HCT116 (cell line): ENCODE measurements around the gene NECAB3.

Source experiments
- EZH2 ChIP-seq: fragments of 200-600 bp; sonication (generic); IDR thresholded peaks from 2 replicates; pipeline ENCODE4 v1.6.1; 2017; ENCODE audit warnings: antibody characterized with exemption, mixed run types
- EZH2phosphoT487 ChIP-seq: fragments of 200-600 bp; IDR thresholded peaks from 2 replicates; pipeline ENCODE4 v1.6.1; 2018; ENCODE audit warnings: antibody characterized with exemption, borderline replicate concordance
- POLR2A ChIP-seq: IDR thresholded peaks from 2 replicates; pipeline ENCODE4 v1.7.0; 2011; ENCODE audit warnings: borderline replicate concordance; ENCODE audit not compliant: insufficient read depth, insufficient read length; ENCODE audit errors: extremely low read depth
- RAD21 ChIP-seq: IDR thresholded peaks from 2 replicates; pipeline ENCODE4 v1.6.1; 2012; ENCODE audit warnings: low read depth, mild to moderate bottlenecking
- ZFX ChIP-seq: fragments of 450-650 bp; IDR thresholded peaks from 2 replicates; pipeline ENCODE4 v1.6.1; 2017
- TF ChIP-seq, protein P1 (sequence below), 3 experiments: fragments of 200-600 bp in 1 of 3; sonication (generic) in 1 of 3; IDR thresholded peaks in 2 of 3; conservative IDR thresholded peaks in 1 of 3; 2 replicates each; pipeline ENCODE4 v1.5.1; 2012 to 2017; ENCODE audit warnings: low read depth in 2 of 3, low read length in 2 of 3, antibody characterized with exemption in 1 of 3, borderline replicate concordance in 1 of 3, control low read depth in 1 of 3, mild to moderate bottlenecking in 1 of 3, mixed read lengths in 1 of 3, mixed run types in 1 of 3, moderate library complexity in 1 of 3; ENCODE audit not compliant: insufficient read depth in 1 of 3
- TF ChIP-seq, protein P2 (sequence below): IDR thresholded peaks from 2 replicates; pipeline ENCODE4 v1.6.1; 2012

DNA sequence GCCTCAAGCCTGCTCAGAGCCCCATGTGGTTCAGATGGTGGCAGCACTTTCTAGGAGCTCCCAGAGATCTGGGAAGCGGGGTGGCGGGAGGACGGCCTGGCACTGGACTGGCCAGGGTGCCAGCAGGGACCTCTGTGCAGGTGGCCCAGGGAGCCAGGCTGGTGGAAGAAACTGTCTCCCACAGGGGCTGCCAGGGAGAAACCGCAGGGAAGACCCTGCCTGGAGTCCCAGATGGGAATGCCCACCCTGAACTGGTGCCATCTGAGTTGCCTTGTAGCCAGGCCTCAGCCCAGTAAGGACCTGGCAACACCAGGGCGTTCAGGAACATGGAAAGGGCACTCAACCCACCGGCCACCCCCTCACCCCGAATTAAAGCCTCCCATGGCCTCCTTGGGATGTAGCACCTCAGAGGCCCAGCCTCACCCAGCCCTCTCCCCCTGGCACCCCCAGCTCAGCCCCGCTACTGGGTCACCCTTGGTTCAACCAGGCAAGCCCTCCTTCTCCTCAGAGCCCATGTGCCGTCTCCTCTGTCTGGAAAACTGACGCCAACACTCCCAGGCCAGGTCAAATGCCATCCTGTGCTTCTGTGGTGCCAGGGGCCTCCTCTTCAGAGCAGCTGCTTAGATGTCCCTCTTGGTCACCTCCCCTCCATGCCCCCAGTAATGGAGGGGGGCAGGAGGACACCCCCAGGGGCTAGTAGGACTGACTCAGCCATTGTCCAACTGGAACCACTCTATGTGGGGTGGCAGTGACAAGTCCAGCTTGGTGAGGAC, 18.0 kb downstream of the NECAB3 start:
- no peak for TF ChIP-seq EZH2phosphoT487
- TF ChIP-seq EZH2 = no peak
- no peak for TF ChIP-seq POLR2A
- TF ChIP-seq, protein P1, sequence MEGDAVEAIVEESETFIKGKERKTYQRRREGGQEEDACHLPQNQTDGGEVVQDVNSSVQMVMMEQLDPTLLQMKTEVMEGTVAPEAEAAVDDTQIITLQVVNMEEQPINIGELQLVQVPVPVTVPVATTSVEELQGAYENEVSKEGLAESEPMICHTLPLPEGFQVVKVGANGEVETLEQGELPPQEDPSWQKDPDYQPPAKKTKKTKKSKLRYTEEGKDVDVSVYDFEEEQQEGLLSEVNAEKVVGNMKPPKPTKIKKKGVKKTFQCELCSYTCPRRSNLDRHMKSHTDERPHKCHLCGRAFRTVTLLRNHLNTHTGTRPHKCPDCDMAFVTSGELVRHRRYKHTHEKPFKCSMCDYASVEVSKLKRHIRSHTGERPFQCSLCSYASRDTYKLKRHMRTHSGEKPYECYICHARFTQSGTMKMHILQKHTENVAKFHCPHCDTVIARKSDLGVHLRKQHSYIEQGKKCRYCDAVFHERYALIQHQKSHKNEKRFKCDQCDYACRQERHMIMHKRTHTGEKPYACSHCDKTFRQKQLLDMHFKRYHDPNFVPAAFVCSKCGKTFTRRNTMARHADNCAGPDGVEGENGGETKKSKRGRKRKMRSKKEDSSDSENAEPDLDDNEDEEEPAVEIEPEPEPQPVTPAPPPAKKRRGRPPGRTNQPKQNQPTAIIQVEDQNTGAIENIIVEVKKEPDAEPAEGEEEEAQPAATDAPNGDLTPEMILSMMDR (IDR thresholded peaks at IDR 0.05 in 2 of 3, conservative IDR thresholded peaks at IDR 0.05 in 1 of 3; ENCODE audit: borderline replicate concordance in 1 of 3, insufficient read depth in 1 of 3, low read depth in 2 of 3, low read length in 2 of 3) = no peak
- TF ChIP-seq RAD21 = no peak
- TF ChIP-seq, protein P2, sequence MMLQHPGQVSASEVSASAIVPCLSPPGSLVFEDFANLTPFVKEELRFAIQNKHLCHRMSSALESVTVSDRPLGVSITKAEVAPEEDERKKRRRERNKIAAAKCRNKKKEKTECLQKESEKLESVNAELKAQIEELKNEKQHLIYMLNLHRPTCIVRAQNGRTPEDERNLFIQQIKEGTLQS = no peak
- no peak for TF ChIP-seq ZFX
